ENCODE measurements around the gene RAB10.

RAB10 gene

DNA sequence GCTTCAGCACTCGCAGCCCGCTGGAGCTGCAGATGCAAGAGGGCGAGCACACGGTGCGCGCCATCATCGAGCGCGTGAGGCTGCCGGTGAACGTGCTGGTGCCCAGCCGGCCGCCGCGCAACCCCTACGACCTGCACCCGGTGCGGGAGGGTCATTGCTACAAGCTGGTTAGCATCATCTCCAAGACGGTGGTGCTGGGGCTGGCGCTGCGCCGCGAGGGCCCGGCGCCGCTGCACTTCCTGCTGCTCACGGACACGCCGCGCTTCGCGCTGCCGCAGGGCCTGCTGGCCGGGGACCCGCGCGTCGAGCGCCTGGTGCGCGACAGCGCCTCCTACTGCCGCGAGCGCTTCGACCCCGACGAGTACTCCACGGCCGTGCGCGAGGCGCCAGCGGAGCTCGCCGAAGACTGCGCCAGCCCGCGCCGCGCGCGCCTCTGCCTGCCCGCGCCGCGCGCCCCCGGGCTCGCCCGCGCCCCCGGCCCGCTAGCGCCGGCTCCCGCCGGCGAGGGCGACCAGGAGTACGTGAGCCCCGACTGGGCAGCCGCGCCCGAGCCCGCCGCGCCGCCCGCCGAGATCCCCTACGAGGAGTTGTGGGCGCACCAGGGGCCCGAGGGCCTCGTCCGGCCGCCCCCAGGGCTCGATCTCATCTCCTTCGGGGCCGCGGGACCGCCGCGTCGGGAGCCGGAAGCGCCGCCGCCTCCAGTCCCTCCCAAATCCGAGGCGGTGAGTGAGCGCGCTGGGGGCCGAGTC, 150.8 kb downstream of the RAB10 start:
- no peak for DNase-seq

GRCh38 chr2:26185304-26185928, 151.5 kb downstream of the RAB10 start:
- DNase-seq: no peak

- DNase-seq: no peak
Observed at GRCh38 chr2:26185954-26186770, 152.3 kb downstream of the RAB10 start.
